ENCODE measurements around the gene TSPAN13. TPM values are rescaled to one million over a fixed set of nuclear protein-coding genes. Genes with fewer than 3 reads are reported as not detected.

Gene TSPAN13
- total RNA-seq, 1 experiment from 2014 or later: 14.0 TPM

DNA sequence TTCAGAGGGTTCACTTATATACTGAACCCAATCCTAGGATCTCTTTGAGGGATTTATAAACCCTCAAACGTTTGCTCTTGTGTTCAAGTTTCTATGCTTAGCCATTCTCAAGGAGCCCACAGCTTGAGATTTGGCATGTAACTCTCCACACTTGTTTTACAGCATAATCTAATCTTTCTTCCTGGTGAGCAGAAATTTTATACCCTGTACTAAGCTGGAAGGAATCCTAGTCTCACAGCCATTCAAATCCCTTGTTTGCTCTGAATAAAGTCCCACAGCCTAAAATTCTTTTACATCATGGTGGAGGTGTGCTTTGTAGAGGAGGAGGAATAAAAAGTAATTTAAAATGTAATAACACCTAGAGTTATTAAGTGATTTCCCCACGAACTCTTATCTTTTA, 56.6 kb downstream of the TSPAN13 start:
- CTCF ChIA-PET: interaction anchor here (0.7 kb wide), 1 partner anchor 30 kb away, joined by 3 read pairs; no protein-coding TSS in a partner anchor

DNA sequence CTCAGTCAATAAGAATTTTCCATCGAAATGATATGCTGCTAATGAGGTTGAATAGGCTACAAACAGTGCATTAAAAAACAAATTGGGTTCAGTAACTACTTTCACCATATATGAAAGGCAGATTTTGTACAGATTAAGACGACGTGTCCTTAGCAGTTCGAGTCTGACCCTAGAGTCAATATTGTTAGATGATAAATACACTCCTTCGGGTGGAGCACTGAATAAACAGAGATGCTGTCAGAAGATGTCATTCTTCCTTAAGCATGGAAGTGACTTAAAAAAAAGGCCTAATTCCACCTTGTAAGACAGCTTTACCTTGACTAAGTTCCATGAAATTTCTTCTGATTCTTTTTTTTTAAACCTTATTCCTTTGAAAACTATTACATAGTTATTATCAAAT, 57.0 kb downstream of the TSPAN13 start:
- no peaks in the 10 kb centered on the region for H3K27me3 Mint-ChIP-seq (ENCODE audit: insufficient read depth, unreplicated experiment)
- no peak overlapping the region for H3K4me3 Mint-ChIP-seq (ENCODE audit: unreplicated experiment)
- POLR2A ChIA-PET: no interaction called here
- BruUV-seq (replicated peaks): no TSS peak
- DNase-seq (ENCODE audit: unreplicated experiment): no peak
- CTCF ChIA-PET: no interaction called here
- TF ChIP-seq, protein P1, sequence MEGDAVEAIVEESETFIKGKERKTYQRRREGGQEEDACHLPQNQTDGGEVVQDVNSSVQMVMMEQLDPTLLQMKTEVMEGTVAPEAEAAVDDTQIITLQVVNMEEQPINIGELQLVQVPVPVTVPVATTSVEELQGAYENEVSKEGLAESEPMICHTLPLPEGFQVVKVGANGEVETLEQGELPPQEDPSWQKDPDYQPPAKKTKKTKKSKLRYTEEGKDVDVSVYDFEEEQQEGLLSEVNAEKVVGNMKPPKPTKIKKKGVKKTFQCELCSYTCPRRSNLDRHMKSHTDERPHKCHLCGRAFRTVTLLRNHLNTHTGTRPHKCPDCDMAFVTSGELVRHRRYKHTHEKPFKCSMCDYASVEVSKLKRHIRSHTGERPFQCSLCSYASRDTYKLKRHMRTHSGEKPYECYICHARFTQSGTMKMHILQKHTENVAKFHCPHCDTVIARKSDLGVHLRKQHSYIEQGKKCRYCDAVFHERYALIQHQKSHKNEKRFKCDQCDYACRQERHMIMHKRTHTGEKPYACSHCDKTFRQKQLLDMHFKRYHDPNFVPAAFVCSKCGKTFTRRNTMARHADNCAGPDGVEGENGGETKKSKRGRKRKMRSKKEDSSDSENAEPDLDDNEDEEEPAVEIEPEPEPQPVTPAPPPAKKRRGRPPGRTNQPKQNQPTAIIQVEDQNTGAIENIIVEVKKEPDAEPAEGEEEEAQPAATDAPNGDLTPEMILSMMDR (IDR thresholded peaks at IDR 0.05; ENCODE audit: unreplicated experiment): no peak
- no peaks in the 10 kb centered on the region for H3K9me3 Mint-ChIP-seq (ENCODE audit: unreplicated experiment)
- no peaks in the 10 kb centered on the region for H3K36me3 Mint-ChIP-seq (ENCODE audit: insufficient read depth, unreplicated experiment)
- no peak overlapping the region for H3K27ac Mint-ChIP-seq (ENCODE audit: low read depth, unreplicated experiment)
- H3K4me1 Mint-ChIP-seq (ENCODE audit: insufficient read depth, unreplicated experiment): peaks cover 6% of the 10 kb centered on the region
- intact Hi-C loops (cut with micrococcal nuclease): no loop called here

More for the DNA sequence above, 56.6 kb downstream of the TSPAN13 start:
- Mint-ChIP-seq H3K36me3 (ENCODE audit: insufficient read depth, unreplicated experiment) (no peaks in the 10 kb centered on the region), H3K27ac (ENCODE audit: low read depth, unreplicated experiment) (no peak overlapping the region), H3K9me3 (ENCODE audit: unreplicated experiment) (no peaks in the 10 kb centered on the region), H3K4me1 (ENCODE audit: insufficient read depth, unreplicated experiment) (peaks cover 10% of the 10 kb centered on the region), H3K27me3 (ENCODE audit: insufficient read depth, unreplicated experiment) (no peaks in the 10 kb centered on the region), H3K4me3 (ENCODE audit: unreplicated experiment) (no peak overlapping the region)
- POLR2A ChIA-PET: interaction anchor here (0.7 kb wide), 1 partner anchor 10 kb away, joined by 3 read pairs; no protein-coding TSS in a partner anchor
- no peak for DNase-seq (ENCODE audit: unreplicated experiment)
- intact Hi-C loops (cut with micrococcal nuclease): no loop called here
- no TSS peak for BruUV-seq (replicated peaks)
- TF ChIP-seq, protein P1 (IDR thresholded peaks at IDR 0.05; ENCODE audit: unreplicated experiment): no peak

DNA sequence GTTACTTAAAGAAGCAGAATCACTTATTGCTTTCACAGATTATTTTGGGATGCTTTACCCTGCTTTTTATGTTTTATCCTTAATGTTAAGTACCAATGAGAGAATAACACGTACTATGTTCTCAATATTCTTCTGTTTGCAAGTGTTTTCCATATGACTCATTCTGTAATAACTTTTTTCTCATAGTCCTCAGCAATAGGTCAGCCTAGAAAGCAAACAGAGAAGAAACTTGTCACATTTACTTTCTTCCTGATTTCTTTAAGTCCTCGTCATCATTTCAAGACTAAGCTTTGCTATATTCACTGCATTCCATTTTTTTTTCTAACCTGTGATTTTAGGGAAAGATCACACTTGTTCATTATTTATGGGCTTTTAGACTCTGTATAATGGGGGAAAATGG, 58.0 kb downstream of the TSPAN13 start:
- H3K36me3 Mint-ChIP-seq (ENCODE audit: insufficient read depth, unreplicated experiment): no peaks in the 10 kb centered on the region
- no peaks in the 10 kb centered on the region for H3K9me3 Mint-ChIP-seq (ENCODE audit: unreplicated experiment)
- no peaks in the 10 kb centered on the region for H3K27me3 Mint-ChIP-seq (ENCODE audit: insufficient read depth, unreplicated experiment)
- TF ChIP-seq, protein P1 (IDR thresholded peaks at IDR 0.05; ENCODE audit: unreplicated experiment): no peak
- H3K27ac Mint-ChIP-seq (ENCODE audit: low read depth, unreplicated experiment): peak overlapping the region; percentile 42
- DNase-seq (ENCODE audit: unreplicated experiment): peak; percentile 27
- H3K4me1 Mint-ChIP-seq (ENCODE audit: insufficient read depth, unreplicated experiment): peaks cover 6% of the 10 kb centered on the region
- CTCF ChIA-PET: no interaction called here
- BruUV-seq (replicated peaks): no TSS peak
- POLR2A ChIA-PET: no interaction called here
- intact Hi-C loops (cut with micrococcal nuclease): no loop called here
- no peak overlapping the region for H3K4me3 Mint-ChIP-seq (ENCODE audit: unreplicated experiment)

DNA sequence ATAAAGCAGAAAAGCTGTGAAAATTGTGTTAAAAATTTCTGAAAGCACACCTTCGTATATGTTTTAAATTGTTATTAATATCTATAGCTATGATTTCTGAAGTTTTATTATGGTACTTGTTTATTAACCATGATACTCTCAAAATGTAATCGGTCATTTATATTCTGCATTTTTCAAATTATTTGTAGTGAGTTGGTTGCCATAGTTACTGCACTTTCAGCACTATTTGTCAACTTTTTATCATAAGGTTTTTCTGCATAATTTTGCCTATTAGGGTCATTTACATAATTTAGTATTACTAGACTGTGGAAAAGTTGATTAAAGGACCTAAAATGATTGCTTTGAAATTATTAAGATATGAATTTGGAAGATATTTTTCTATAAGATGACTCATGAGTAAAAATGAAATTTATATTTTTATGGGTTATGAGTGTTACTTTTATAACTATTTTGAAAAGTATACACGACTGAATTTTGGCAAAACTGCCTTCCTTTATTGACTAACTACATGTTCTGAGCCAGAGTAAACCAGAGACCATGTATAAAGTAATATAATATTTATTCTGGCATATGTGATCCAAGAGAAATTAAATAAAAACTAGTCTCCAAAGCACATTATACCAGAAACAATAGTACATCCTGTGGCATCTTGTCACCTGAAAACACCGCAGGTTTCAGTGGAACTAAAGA, 59.1 kb downstream of the TSPAN13 start:
- Mint-ChIP-seq H3K4me3 (ENCODE audit: unreplicated experiment) (no peak overlapping the region), H3K9me3 (ENCODE audit: unreplicated experiment) (no peaks in the 10 kb centered on the region), H3K36me3 (ENCODE audit: insufficient read depth, unreplicated experiment) (no peaks in the 10 kb centered on the region), H3K27ac (ENCODE audit: low read depth, unreplicated experiment) (no peak overlapping the region), H3K27me3 (ENCODE audit: insufficient read depth, unreplicated experiment) (no peaks in the 10 kb centered on the region), H3K4me1 (ENCODE audit: insufficient read depth, unreplicated experiment) (peaks cover 9% of the 10 kb centered on the region)
- intact Hi-C loops (cut with micrococcal nuclease): no loop called here
- ChIA-PET CTCF (interaction anchor here (0.7 to 1.3 kb wide), 2 partner anchors 45 to 118 kb away, joined by 3 to 4 read pairs; no protein-coding TSS in a partner anchor), POLR2A (interaction anchor here (0.7 to 1.2 kb wide), 4 partner anchors 9 to 92 kb away, joined by 3 to 4 read pairs (median 3); no protein-coding TSS in a partner anchor)
- no TSS peak for BruUV-seq (replicated peaks)
- no peak for DNase-seq (ENCODE audit: unreplicated experiment)
- TF ChIP-seq, protein P1 (IDR thresholded peaks at IDR 0.05; ENCODE audit: unreplicated experiment): no peak

Data from MCF 10A (cell line).